IPS-20b (cell line): ENCODE data around the gene AVL9.

ENCODE experiments used
- H3K27ac ChIP-seq: one replicate; pipeline ENCODE4 v1.5.1; 2013; ENCODE audit warnings: low read length
- H3K27me3 ChIP-seq: 2 replicates; pipeline ENCODE4 v1.6.1; 2013; ENCODE audit warnings: mild to moderate bottlenecking, low read length, inconsistent platforms; ENCODE audit not compliant: insufficient read depth
- H3K36me3 ChIP-seq: 2 replicates; pipeline ENCODE4 v1.6.1; 2013; ENCODE audit warnings: low read depth, mild to moderate bottlenecking, inconsistent platforms, low read length, moderate library complexity; ENCODE audit not compliant: insufficient read depth
- H3K4me1 ChIP-seq: 2 replicates; pipeline ENCODE4 v1.6.1; 2013; ENCODE audit warnings: mild to moderate bottlenecking, control low read depth, inconsistent platforms, low read length, moderate library complexity; ENCODE audit not compliant: insufficient read depth
- H3K4me3 ChIP-seq: 2 replicates; pipeline ENCODE4 v1.5.1; 2013; ENCODE audit warnings: mild to moderate bottlenecking, low read length, inconsistent platforms
- H3K9ac ChIP-seq: 2 replicates; pipeline ENCODE4 v1.6.1; 2013; ENCODE audit warnings: low read depth, mild to moderate bottlenecking, inconsistent platforms, low read length, moderate library complexity
- H3K9me3 ChIP-seq: 2 replicates; pipeline ENCODE4 v1.6.1; 2013; ENCODE audit warnings: mild to moderate bottlenecking, low read depth, low read length, inconsistent platforms; ENCODE audit not compliant: insufficient read depth

Gene AVL9

GRCh38 chr7:32519763-32520162 is 24.5 kb downstream of the AVL9 start:
- Histone ChIP-seq H3K9ac (no peak overlapping the region), H3K36me3 (peaks cover 32% of the 10 kb centered on the region), H3K27me3 (no peaks in the 10 kb centered on the region), H3K9me3 (peaks cover 78% of the 10 kb centered on the region), H3K4me1 (no peaks in the 10 kb centered on the region), H3K4me3 (peak overlapping the region; percentile 27; the same call in 1 of the 2 replicates), H3K27ac (no peak overlapping the region)

- Histone ChIP-seq H3K27me3 (no peaks in the 10 kb centered on the region), H3K9me3 (peaks cover 48% of the 10 kb centered on the region), H3K4me3 (no peak overlapping the region), H3K4me1 (peaks cover 23% of the 10 kb centered on the region; the same call in 1 of the 2 replicates), H3K9ac (no peak overlapping the region), H3K36me3 (peaks cover 21% of the 10 kb centered on the region), H3K27ac (no peak overlapping the region)
Observed at GRCh38 chr7:32522746-32523530, 27.6 kb downstream of the AVL9 start.

DNA sequence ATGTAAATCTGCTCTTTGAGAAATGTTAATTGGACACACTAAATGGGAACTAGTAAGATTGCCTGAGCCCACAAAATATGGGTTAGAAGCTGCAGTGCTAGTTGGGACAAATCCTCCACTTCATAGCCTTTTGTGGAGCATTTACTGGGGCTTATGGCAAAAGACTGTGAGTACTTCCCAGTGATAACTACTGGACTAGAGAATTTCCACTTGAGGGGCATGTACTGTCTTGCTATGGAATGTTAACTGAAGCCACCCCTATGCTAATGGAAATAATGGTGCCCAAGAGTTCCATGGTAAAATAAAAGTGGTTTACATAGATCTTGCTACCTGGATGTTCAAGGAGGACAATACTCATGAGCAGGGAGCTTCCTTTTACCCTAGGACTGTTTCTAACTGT is 29.3 kb downstream of the AVL9 start:
- Histone ChIP-seq H3K9me3 (peaks cover 31% of the 10 kb centered on the region), H3K27me3 (no peaks in the 10 kb centered on the region), H3K9ac (no peak overlapping the region), H3K27ac (no peak overlapping the region), H3K4me3 (no peak overlapping the region), H3K36me3 (peaks cover 20% of the 10 kb centered on the region), H3K4me1 (peaks cover 27% of the 10 kb centered on the region; the same call in 1 of the 2 replicates)

DNA sequence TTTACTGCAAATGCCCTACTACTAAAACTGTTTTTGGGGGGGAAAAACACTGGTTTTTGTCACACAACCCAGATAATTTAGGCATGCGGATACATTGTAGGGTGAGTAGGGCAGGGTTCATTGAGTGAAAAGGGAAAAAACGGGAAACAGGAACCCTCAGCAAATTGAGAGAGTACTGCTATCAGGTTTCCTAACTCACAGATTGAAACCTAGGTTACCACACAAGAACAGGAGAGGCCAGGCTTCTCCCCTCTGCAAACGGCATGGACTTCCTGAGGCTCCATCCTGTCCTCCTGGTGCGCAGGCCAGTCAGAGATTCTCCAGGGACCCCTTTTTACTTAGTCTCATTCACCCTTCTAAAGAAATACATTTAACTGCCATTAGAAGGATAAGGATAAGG is 30.6 kb downstream of the AVL9 start:
- H3K4me1 ChIP-seq = peaks cover 27% of the 10 kb centered on the region; the same call in 1 of the 2 replicates
- H3K27me3 ChIP-seq = no peaks in the 10 kb centered on the region
- H3K27ac ChIP-seq = no peak overlapping the region
- H3K9me3 ChIP-seq = peaks cover 19% of the 10 kb centered on the region
- no peak overlapping the region for H3K4me3 ChIP-seq
- no peak overlapping the region for H3K9ac ChIP-seq
- H3K36me3 ChIP-seq = peaks cover 8% of the 10 kb centered on the region

DNA sequence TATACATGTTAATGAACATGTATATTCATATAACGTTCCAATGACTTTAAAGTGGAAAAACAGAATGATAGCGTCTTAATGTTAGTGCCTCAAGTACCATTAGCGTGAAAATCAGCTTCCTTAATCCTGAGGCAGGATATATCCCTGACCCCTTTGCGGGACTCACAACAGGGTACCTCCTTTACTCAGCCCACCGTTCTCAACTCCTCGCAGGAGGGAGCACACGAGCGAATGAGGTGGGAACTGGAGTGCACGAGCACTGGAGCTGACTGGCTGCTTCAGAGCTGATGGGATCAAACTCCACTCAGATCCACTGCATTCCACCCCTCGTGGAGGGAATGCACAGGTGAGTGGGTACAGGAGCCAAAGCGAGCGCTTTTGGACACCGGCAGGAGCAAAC is 36.1 kb downstream of the AVL9 start:
- H3K27ac ChIP-seq = no peak overlapping the region
- H3K9ac ChIP-seq = no peak overlapping the region
- H3K4me3 ChIP-seq = no peak overlapping the region
- H3K9me3 ChIP-seq = no peaks in the 10 kb centered on the region
- H3K36me3 ChIP-seq = no peaks in the 10 kb centered on the region
- no peaks in the 10 kb centered on the region for H3K27me3 ChIP-seq
- peaks cover 21% of the 10 kb centered on the region; the same call in 1 of the 2 replicates for H3K4me1 ChIP-seq

GRCh38 chr7:32532086-32532485 is 36.8 kb downstream of the AVL9 start:
- no peak overlapping the region for H3K4me3 ChIP-seq
- no peaks in the 10 kb centered on the region for H3K27me3 ChIP-seq
- no peaks in the 10 kb centered on the region for H3K9me3 ChIP-seq
- H3K36me3 ChIP-seq = no peaks in the 10 kb centered on the region
- no peak overlapping the region for H3K27ac ChIP-seq
- H3K4me1 ChIP-seq = peaks cover 21% of the 10 kb centered on the region; the same call in 1 of the 2 replicates
- H3K9ac ChIP-seq = no peak overlapping the region

- no peaks in the 10 kb centered on the region for H3K9me3 ChIP-seq
- H3K9ac ChIP-seq = no peak overlapping the region
- no peaks in the 10 kb centered on the region for H3K36me3 ChIP-seq
- no peak overlapping the region for H3K27ac ChIP-seq
- peaks cover 16% of the 10 kb centered on the region; the same call in 1 of the 2 replicates for H3K4me1 ChIP-seq
- H3K4me3 ChIP-seq = no peak overlapping the region
- H3K27me3 ChIP-seq = no peaks in the 10 kb centered on the region
Observed at GRCh38 chr7:32532716-32533115, 37.4 kb downstream of the AVL9 start.

DNA sequence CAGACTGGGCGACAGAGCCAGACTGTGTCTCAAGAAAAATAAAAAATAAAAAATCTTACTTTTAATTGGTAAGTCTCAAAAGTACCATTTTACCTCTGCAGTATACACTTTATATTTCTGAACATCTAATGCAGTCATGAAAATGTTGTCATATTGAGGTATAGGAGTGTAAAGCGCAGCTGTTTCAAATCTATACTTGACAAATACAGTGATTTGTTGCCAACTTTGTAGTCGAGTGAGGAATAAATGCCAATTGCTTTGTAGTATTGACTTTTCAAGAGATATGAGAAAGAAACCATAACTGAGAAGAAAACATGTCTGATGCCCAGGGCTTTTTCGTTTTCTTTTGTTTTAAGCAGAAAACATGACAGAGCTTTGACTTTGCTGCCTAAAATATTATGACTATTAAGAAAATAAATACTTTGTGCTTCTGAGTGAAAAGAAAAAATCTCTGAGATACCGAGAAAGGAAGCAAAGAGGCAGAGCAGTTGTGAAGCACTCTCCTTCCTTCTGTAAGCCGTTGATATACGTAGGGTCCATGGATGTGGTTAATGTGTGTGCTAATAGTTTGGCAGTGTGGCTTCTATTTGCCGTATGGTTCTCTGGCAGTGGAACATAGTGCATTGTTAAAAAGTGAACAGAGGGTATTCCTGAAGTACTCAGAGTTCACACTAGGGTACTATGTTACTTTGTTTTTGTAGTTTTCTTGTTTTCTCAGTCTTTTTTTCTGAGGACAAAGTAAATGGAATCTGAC is 38.2 kb downstream of the AVL9 start:
- Histone ChIP-seq H3K36me3 (no peaks in the 10 kb centered on the region), H3K4me3 (no peak overlapping the region), H3K4me1 (peaks cover 10% of the 10 kb centered on the region; the same call in 1 of the 2 replicates), H3K27ac (no peak overlapping the region), H3K27me3 (no peaks in the 10 kb centered on the region), H3K9me3 (no peaks in the 10 kb centered on the region), H3K9ac (no peak overlapping the region; the same call in 1 of the 2 replicates)

GRCh38 chr7:32535162-32535702 is 39.9 kb downstream of the AVL9 start:
- Histone ChIP-seq H3K27ac (no peak overlapping the region), H3K4me3 (no peak overlapping the region), H3K9ac (no peak overlapping the region), H3K27me3 (no peaks in the 10 kb centered on the region), H3K36me3 (no peaks in the 10 kb centered on the region), H3K9me3 (no peaks in the 10 kb centered on the region), H3K4me1 (peaks cover 10% of the 10 kb centered on the region; the same call in 1 of the 2 replicates)

- Histone ChIP-seq H3K9me3 (no peaks in the 10 kb centered on the region), H3K4me1 (peaks cover 10% of the 10 kb centered on the region; the same call in 1 of the 2 replicates)
Observed at GRCh38 chr7:32536016-32536415, 40.7 kb downstream of the AVL9 start.

GRCh38 chr7:32536585-32536984 is 41.3 kb downstream of the AVL9 start:
- no peak overlapping the region for H3K9ac ChIP-seq
- H3K9me3 ChIP-seq = no peaks in the 10 kb centered on the region
- no peak overlapping the region for H3K4me3 ChIP-seq
- H3K27ac ChIP-seq = no peak overlapping the region
- H3K4me1 ChIP-seq = peaks cover 10% of the 10 kb centered on the region; the same call in 1 of the 2 replicates
- no peaks in the 10 kb centered on the region for H3K36me3 ChIP-seq
- no peaks in the 10 kb centered on the region for H3K27me3 ChIP-seq

More at GRCh38 chr7:32536016-32536415, 40.7 kb downstream of the AVL9 start:
- Histone ChIP-seq H3K4me3 (no peak overlapping the region), H3K27ac (no peak overlapping the region), H3K9ac (no peak overlapping the region), H3K36me3 (no peaks in the 10 kb centered on the region), H3K27me3 (no peaks in the 10 kb centered on the region)
